GM21786 (cell line): ENCODE data around the gene ICOS.
A peak's percentile ranks its signal among the peaks of the same experiment; 100 is the strongest.
"Not testable (repeated sequence)": the region's sequence is repeated elsewhere in the genome, so short reads cannot be mapped to it uniquely, and the experiment has no call there.

Source experiments
- ATAC-seq: cut with Tn5 transposase; IDR thresholded peaks from one replicate; pipeline ENCODE4 v1.9.1; 2021; ENCODE audit not compliant: unreplicated experiment

The ICOS gene

DNA sequence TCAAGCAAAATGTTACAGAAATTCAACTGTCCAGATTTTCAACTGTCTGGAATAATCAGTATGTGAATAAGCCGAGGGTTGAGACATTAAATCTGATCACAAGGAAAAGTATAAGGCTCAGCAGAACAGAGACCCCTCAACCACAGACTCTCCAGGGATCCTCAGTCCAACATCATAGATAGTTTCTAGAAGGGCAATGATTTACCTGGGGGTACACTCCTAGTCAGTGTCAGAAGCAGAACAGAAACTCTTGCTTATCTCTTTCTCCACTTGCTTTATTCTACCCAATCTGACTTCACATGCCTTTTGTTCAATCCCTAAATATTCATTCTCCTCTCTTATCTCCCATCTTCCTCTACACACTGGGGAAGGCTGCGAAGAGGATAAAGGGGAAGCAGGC is 36.4 kb downstream of the ICOS start:
- peak; percentile 44 for ATAC-seq

DNA sequence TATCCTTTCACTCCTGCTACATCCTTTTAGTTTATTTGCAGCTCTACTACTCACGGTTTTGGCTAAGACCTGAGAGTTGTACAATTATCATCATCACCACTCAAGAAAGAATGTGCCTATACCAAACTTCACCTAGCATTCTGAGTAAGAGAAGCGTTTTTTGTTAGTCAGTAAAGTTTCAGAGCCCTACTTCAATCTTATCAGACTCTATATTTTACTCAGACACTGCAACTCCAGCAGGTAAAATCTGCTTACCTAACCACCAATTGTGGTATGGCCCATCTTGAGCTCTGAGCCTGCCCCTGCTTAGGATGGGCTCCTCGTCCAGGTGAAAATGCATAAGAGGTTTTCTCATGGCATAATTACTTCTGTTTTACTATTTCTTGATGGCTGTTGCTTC is 37.1 kb downstream of the ICOS start:
- ATAC-seq: no peak

DNA sequence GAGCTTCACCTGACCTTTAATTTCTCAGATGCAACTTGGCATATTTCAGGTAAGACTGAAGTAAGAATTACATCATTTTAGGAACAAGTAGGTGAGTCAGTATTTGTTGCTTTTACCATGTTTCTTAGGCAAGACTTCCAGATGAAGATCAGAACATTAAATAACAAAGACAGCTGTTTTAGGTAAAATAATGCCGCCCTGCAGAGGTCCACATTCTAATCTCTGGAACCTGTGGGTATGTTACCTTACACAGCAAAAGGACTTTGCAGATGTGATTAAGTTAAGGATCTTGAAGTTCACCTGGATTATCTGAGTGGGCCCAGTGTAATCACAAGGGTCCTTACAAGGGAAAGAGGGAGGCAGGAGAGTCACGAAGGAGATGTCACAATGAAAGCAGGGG is 39.3 kb downstream of the ICOS start:
- no peak for ATAC-seq

DNA sequence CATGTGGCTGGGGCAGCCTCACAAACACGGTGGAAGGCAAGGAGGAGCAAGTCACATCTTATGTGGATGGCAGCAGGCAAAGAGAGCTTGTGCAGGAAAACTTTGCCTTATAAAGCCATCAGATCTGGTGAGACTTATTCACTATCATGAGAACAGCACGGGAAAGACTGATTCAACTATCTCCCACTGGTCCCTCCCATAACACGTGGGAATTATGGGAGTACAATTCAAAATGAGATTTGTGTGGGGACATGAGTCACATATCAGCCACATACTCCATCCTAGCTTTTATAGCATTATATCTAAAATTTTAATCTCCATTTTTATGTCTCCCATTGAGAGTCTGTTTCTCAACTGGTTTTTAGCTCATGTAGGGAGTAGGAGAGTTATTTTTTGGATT is 45.7 kb downstream of the ICOS start:
- ATAC-seq: no peak

DNA sequence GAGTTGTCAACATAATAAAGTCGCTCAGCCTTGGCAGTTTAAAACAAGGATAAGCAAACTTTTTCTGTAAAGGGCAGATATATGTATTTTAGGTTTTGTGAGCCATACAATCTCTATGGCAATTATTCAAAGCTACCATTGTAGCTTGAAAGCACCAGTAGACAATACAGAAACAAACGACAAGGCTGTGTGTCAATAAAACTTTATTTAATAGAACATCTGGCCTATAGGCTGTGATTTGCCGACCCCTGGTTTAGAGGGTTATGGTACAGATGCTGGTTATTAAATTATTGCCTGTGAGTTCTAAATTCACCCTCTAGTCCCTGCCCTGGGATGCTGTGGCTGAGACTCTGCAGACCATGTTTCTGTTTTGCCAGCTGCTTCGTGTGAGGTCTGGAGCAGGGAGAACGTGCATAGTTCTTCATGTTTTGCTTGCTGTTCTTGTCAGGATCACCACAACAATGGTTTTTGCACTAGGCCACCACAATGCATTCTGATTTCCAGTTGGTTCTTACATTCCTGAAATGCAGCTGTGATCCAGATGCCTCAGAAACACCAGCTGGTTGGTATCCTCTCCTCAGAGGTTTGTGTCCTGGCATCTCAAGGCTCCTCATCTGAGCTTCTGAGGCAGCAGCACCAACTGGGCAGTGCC is 46.6 kb downstream of the ICOS start:
- no peak for ATAC-seq

DNA sequence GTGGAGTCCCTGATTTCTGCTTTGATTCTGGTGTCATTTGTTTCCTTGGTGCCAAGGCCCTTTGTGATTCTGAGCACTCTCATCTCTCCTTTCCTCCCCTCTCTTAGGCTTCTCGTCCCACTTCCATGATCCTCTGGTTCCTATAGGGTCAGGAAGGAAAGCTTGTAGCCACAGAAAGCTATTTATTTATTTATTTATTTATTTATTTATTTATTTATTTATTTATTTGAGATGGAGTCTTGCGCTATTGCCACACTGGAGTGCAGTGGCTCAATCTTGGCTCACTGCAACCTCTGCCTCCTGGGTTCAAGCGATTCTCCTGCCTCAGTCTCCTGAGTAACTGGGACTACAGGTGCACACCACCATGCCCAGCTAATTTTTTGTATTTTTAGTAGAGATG is 49.4 kb downstream of the ICOS start:
- ATAC-seq: not testable (repeated sequence)

DNA sequence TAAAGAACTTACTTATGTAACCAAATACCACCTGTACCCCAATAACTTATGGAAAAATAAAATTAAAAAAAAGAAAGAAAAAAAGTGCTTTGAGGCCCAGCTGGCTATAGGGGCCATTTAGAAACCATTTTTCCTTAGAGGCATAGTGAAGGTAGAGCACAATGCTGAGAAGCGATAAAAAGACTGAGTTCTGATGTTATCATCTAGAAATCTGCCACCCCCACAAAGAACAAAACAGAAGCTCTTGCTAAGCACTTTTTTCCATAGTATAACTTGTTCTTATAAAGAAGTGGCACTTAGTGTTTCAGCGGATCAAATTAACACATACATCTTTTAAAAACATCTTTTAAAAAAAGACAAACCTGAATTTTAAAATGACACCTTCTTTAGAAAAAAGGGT is 51.4 kb downstream of the ICOS start:
- no peak for ATAC-seq

DNA sequence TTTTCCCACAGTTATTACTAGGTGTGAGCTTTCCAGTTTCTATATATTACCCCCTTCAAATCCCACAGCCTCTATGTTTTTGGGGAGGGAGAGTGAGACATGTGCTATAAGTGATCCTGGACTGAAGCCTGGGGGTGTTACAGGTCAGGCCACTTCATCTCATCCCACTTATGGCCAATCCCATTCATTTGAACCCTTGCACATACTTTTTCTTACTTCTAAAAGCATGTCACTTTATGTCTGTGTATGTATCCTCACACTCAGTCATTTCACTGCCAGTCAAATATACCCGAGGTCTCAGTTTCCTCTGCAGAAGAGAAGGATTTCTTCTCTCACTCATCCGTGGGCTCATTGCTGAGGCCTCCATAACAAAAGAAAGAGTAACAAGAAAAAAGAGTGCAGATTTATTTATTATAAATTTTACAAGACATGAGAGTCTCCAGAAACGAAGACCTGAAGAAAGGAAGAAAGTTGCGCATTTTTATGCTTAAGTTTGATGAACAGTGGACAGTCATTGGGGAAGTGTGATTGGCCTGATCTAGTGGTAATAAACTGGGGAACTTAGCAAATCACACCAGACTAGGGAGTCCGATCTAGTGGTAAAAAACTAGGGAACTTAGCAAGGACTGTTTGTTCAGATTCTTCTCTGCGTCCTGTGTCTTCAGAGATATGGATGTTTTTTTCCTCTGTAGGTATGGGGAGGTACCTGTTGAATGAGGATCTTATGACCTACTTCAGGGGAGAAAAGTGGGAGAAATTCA is 52.1 kb downstream of the ICOS start:
- ATAC-seq: no peak

DNA sequence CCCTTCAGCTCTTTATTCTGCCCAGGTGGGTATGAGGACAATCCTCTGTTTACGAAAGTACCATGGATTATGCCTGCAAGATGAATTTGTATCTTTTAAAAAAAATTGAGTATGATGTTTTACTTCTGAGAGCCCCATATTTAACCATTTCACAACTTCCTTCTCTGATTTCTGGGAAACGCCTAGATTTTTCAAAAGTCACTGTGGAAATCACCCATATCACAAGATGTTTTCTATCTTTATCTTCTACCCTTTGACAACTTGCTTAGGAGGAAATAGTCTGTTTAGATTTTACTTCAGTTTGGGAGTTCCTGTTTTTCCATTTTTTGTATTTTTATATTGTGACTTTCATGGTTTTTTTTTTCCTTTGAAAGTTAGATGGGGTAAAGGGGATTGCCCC is 53.0 kb downstream of the ICOS start:
- ATAC-seq: no peak

DNA sequence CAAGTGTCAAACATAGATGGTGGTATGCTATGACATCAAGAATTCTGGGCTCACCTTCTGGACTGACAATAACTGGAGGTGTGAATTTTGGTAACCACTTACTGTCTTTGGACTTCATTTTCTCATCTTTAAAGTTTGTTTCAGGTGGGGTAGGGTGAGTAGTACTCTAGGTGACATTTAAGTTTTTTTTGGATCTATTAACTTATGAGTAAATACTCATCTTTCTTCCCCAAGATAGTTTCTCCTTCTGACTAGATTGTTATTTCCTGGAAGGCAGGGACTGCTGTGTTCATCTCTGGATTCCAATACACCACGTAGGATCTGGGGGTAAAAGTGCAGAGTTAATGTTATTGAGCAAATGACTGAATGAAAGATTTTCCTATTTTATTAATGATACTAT is 55.9 kb downstream of the ICOS start:
- no peak for ATAC-seq

DNA sequence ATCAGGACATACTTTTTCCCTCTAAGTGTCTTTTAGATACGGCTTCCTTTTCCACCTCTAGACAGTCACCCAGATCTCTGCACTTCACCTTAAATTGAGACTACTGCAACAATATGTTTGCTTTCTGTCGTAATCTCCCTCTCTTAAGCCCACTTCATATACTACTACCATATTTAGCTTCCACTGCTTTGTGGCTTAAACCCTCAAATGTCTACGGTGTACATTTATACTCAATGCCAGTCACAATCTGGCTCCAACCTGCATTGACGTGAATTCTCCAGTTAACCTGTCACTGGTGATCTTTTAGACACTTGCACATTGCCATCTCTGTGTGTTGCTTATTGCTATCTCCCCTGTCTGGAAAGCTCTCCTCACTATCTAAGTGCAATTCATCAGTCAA is 56.4 kb downstream of the ICOS start:
- no peak for ATAC-seq

DNA sequence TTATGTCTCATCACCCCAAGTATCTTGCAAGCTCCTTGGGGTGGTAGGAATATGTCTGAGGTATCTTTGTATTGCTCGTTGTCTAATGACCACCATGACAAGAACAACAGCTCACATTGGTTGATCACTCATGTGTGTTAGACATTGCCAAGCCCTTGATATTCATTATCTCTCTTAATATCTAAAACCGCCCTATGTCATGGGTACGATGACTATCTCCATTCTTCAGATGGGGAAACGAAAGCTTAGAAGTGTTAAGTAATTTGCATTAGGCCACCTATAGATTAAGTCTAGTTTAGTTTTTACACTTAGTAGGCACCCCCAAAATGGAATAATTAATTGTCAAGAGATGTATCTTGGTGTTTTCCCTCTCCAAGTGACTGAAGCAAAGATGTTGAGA is 57.0 kb downstream of the ICOS start:
- no peak for ATAC-seq

DNA sequence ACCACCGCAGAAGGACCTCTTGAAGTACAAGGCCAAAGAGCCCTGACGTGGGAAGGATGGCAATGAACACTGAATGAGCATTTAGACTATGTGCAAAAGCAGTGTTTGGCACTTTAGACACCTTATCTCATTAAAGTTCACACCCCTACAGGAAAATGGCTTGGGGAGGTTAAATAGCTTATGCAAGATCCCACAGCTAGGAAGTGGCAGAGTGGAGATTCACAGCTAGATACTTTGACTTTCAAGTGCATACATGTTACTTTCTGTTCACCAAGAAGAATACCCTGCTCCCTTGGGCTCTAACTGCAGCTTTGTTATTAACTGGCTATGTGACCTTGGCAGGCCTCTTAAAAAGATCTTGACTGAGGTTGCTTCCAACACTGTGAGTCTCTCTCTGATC is 58.2 kb downstream of the ICOS start:
- ATAC-seq: peak; percentile 47

DNA sequence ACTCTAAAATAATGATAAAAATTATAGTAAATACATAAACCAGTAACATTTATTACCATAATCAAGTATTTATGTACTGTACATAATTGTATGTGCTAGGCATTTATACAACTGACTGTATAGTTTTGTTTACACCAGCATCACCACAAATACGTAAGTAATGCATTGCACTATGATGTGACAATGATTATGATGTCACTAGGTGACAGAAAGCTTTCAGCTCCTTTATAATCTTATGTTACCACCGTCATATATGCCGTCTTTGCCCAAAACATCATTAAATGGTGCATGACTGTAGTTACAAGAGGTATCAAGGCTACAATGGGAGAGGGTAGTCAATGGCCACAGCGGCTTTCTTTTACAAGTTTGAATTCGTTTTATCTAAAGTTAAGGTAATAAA is 60.1 kb downstream of the ICOS start:
- no peak for ATAC-seq

DNA sequence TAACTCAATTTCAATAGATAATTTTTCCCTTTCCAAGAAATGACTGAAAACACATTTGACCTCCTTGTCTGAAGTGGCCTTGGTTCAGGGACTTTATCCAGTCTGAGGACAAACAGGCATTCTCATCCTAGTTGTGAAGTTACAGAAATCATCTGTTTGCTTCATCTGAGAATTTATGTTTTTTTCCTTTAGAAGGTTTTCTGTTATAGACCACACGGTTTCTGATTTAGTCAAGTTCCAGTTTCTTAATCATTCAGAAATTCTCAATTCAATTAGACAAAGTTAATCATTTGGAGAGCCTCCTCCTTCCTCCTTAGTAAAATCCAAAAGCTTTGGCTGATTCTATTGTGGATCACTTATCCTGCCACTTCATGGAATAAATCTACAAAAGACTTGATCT is 60.9 kb downstream of the ICOS start:
- no peak for ATAC-seq

DNA sequence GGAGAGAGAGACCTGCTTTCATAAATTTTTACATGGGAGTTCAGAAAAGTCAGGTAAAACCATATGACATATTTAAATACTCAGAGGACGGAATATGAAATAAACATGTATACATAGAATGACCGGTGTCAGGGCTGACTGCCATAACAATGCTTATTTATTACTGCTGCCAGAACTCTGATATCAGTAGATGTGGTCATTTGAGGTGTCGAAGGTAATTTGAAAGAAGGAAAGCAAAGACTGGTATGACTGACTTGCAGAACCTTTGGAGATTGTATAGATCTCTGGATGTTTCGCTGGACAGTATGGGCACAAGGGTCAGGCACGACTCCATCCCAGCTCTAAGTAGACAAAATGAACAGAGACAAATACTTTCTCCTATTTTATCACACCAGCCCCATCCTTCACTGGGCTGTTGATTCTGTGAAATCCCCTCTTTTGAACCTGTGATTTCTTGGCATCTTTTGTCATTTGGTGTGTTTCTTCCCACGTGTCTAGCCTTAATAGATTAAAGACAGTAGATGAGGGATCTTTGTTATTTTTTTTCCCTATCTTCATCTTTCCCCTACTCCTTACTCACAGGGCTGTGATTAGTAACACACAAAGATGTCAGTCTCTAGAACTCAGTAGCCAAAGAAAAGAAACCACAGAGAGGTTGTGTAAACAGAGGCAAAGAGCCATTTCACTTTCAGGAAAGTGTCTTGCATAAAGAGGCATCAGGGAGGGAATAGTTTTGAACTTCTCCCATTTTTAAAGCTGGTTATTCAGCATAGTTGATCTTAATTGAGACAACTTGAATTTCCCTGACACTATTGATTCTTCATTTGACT is 61.6 kb downstream of the ICOS start:
- ATAC-seq: no peak

DNA sequence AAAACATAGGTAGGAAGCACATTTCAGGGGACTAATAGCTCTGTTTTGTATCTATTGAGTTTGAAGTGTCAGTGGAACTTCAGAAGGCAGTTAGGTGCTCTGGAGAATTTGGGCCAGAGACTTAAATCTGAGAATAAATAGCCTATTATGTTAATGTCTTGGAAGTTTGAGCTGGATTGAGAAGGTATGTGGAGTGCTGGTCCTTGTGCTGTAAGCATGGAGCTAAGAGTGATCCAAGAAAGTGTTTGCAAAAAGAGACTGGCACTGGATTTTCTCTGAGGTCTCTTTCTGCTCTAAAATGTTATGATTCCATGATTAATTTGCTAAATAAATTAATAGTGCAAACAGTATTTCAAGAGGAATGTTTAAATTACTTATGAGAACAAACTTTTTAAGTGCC is 63.3 kb downstream of the ICOS start:
- no peak for ATAC-seq

DNA sequence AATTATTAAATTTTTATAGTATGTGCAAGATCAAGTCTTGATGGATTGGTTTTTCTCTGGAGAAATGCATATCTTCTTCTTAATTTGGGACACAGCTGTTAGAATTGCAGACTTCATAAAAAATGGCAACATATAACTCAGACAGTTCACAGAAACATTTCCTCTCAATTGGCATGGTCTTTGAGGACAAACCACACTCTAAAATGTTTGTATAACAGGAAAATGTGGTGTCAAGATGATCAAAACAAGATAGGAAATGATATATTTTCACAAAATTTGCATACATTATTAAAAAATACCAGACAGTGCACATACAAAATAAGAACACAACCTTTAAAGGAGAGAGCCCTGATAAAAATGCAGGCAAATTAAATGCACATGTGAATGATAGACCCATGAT is 63.9 kb downstream of the ICOS start:
- ATAC-seq: no peak

DNA sequence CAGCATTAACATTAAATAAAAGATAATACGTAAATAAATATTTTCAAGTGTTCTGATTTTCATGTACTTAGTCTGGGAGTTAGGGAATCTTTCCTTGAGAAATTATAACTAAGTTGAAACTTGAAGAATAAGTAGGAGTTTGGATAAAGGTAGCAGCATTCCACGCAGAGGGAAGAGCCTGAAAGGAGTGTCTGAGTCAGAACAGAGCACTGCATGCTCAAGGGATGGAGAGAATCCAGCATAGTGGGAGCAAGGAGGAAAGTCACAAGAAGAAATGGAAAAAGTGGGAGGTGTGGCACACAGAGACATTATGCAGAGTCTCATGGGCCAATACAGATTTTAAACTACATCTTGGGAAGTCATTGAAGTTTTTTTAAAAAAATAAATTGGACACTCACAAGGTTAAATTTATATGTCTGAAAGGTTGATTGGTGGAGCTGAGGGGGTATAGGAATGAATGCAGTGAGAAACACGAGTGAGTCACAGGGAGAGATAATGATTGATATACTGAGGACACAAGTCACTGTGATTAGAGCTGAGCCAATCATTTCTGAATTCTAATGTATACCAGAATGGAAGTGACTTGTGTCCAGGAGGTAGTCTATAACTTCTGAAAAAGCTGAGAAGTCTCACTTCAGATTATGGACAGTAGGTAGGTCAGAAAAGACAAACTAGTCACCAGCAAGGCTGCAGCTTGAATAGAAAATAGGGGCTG is 66.9 kb downstream of the ICOS start:
- no peak for ATAC-seq

DNA sequence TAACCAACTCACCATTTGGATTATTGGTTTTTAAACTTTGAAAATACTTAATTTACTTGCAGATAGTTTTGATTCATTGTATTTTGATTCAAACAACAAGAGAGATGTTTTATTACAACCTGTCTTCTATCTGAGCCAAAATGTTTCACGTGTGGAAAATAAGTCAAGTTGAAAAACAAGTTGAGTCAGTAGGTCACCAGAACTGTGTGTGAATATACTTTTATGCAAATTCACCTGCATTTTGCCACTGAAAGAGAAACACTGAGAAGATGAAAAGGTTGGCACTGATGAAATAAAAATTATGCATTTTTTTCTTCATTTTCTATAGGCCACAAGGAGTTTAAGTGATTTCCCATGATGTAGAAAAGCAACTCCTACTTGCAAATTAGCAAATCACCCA is 68.3 kb downstream of the ICOS start:
- no peak for ATAC-seq

DNA sequence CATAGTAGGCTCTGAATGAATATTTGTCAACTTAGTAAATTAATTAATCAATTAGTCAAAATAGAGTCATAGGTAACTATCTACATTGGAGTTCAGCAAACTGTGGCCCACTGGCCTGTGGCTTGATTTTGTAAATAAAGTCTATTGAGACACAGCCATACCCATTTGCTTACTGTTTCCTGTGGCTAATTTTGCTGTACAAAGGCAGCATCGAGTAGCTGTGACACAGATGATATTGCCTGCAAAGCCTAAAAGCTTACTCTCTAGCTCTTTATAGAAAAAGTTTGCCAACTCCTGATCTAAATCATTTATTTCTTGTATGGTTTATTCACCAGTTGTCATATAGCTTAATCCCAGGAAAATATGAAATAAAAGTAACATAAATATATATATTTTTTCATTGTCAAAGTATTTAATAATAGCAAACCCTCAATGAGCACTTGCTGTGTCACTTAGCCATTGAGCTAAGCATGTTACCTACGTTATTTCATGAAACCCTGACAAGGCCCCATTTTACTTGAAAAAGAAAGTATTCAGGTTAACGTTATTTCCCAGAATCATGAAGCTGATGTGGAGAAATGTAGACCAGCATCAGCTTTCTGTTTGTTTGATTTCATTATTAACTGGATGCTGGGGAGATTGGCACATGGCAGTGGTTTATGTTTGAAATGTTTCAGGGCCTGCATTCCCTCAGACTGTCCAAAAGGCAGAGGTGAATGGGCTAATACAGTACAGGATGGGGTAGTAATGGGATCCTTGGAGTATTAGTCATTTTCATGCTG is 69.6 kb downstream of the ICOS start:
- no peak for ATAC-seq
